Stomach (tissue), 9 donors: ENCODE measurements around the gene ATP5PD. TPM values are rescaled to one million over a fixed set of nuclear protein-coding genes. Genes with fewer than 3 reads are reported as not detected.
"Not testable (repeated sequence)": the region's sequence is repeated elsewhere in the genome, so short reads cannot be mapped to it uniquely, and the experiment has no call there.

Source experiments
- DNase-seq, 2 donors: peaks; one replicate each; pipeline versions ENCODE4 v3.0.0 to v3.0.0-alpha.2; 2013 to 2019
- H3K27ac ChIP-seq, 5 donors: fragments of 200-600 bp in 4 of 5; sonication (generic) in 4 of 5; one replicate each; pipeline ENCODE4 v1.5.1; 2013 to 2019; ENCODE audit warnings: mild to moderate bottlenecking in 1 of 5, moderate library complexity in 1 of 5
- H3K27me3 ChIP-seq, 3 donors: fragments of 200-600 bp; sonication (generic); one replicate each; pipeline ENCODE4 v1.5.1; 2017 to 2019; ENCODE audit warnings: mixed run types in 1 of 3
- H3K36me3 ChIP-seq, 4 donors: fragments of 200-600 bp; sonication (generic); 1 replicate in 3 of 4; 2 replicates in 1 of 4; pipeline ENCODE4 v1.5.1; 2016 to 2019
- H3K4me1 ChIP-seq, 4 donors: fragments of 200-600 bp; sonication (generic); one replicate each; pipeline ENCODE4 v1.5.1; 2016 to 2019
- H3K4me3 ChIP-seq, 4 donors: fragments of 200-600 bp; sonication (generic) in 3 of 4; one replicate each; pipeline ENCODE4 v1.5.1; 2016 to 2019; ENCODE audit warnings: mild to moderate bottlenecking in 1 of 4
- H3K9me3 ChIP-seq, 4 donors: fragments of 200-600 bp; sonication (generic); one replicate each; pipeline ENCODE4 v1.5.1; 2016 to 2019
- EP300 ChIP-seq: sonication (generic); formaldehyde crosslinking; IDR thresholded peaks from one replicate; pipeline ENCODE4 v1.6.1; 2017; ENCODE audit warnings: antibody characterized with exemption
- POLR2A ChIP-seq, 4 donors: fragments of 450-650 bp; IDR thresholded peaks; one replicate each; pipeline ENCODE4 v1.6.1; 2016; ENCODE audit warnings: antibody characterized with exemption in 4 of 4, control low read depth in 2 of 4, mild to moderate bottlenecking in 1 of 4, moderate library complexity in 1 of 4
- POLR2AphosphoS5 ChIP-seq, 3 donors: sonication (generic); formaldehyde crosslinking; IDR thresholded peaks; one replicate each; pipeline ENCODE4 v1.6.1; 2016; ENCODE audit warnings: antibody characterized with exemption in 3 of 3
- WGBS, 5 donors: extraction: QIAGEN DNeasy Blood & Tissue Kit in 3 of 5; methylation state at CpG; one replicate each; pipeline versions ENCODE4 v1.1.5 to v1.1.7; 2013 to 2018; 5-methylcytosine and 5-hydroxymethylcytosine counted together
- intact Hi-C: fragments of 100-400 bp; cut with DNase I; formaldehyde crosslinking; loops from one replicate; pipeline ENCODE4 v1.15.1; 2023; ENCODE audit warnings: low total_unique reads
- polyA plus RNA-seq, 3 donors: library from polyadenylated mRNA; stranded (reverse); fragments of 200-250 nt; gene quantifications; one replicate each; pipeline ENCODE4 v1.2.3, GENCODE V29; 2013
- total RNA-seq, 5 donors: library from RNA; depleted of rRNA; stranded (reverse); fragments of >200 nt; gene quantifications; one replicate each; pipeline versions ENCODE4 v1.1.0 to v1.2.3, GENCODE V29; 2014 to 2016
- TF ChIP-seq, protein P1 (sequence below), 7 experiments: fragments of 450-650 bp in 4 of 7; fragments of 200-600 bp in 3 of 7; sonication (generic) in 3 of 7; IDR thresholded peaks; one replicate each; pipeline ENCODE4 v1.5.1; 2016 to 2019; ENCODE audit warnings: antibody characterized with exemption in 7 of 7, control low read depth in 2 of 7, mild to moderate bottlenecking in 1 of 7
- donor health status: healthy with polysubstance abuse.
- donor health status: Bipolar disorder and iron deficiency.
- donor health status: healthy.

Gene ATP5PD
- total and polyA plus RNA-seq, 8 donors = 77.0 to 681 (median 286) TPM

GRCh38 chr17:75006653-75007052, 40.1 kb downstream of the ATP5PD start:
- H3K27ac ChIP-seq = no peak overlapping the region
- intact Hi-C loops = no loop called here
- no peak overlapping the region for H3K4me3 ChIP-seq
- WGBS, 5 donors = 76 to 94% (median 91%) methylated on average over 5 of the region's 5 CpGs
- H3K27me3 ChIP-seq = no peaks in the 10 kb centered on the region
- TF ChIP-seq POLR2AphosphoS5 (IDR thresholded peaks at IDR 0.05) (no peak), POLR2A (IDR thresholded peaks at IDR 0.05) (no peak), EP300 (no peak)
- TF ChIP-seq, protein P1, sequence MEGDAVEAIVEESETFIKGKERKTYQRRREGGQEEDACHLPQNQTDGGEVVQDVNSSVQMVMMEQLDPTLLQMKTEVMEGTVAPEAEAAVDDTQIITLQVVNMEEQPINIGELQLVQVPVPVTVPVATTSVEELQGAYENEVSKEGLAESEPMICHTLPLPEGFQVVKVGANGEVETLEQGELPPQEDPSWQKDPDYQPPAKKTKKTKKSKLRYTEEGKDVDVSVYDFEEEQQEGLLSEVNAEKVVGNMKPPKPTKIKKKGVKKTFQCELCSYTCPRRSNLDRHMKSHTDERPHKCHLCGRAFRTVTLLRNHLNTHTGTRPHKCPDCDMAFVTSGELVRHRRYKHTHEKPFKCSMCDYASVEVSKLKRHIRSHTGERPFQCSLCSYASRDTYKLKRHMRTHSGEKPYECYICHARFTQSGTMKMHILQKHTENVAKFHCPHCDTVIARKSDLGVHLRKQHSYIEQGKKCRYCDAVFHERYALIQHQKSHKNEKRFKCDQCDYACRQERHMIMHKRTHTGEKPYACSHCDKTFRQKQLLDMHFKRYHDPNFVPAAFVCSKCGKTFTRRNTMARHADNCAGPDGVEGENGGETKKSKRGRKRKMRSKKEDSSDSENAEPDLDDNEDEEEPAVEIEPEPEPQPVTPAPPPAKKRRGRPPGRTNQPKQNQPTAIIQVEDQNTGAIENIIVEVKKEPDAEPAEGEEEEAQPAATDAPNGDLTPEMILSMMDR (IDR thresholded peaks at IDR 0.05) = no peak
- peaks cover 35 to 46% (median 40%) of the 10 kb centered on the region in 4 donors for H3K36me3 ChIP-seq
- no peak for DNase-seq
- H3K9me3 ChIP-seq = no peaks in the 10 kb centered on the region
- peaks cover 10 to 13% (median 11%) of the 10 kb centered on the region in 4 donors for H3K4me1 ChIP-seq

- H3K27ac ChIP-seq, H3K4me1 ChIP-seq, H3K27me3 ChIP-seq, intact Hi-C loops, H3K4me3 ChIP-seq, DNase-seq, H3K9me3 ChIP-seq: not testable (repeated sequence)
- peaks cover 41 to 51% (median 46%) of the 10 kb centered on the region in 4 donors for H3K36me3 ChIP-seq
- 84 to 92% (median 89%) methylated on average over 6 of the region's 6 CpGs for WGBS, 5 donors
These were observed 40.7 kb downstream of the ATP5PD start for GRCh38 chr17:75006084-75006483.

- TF ChIP-seq, protein P1 (IDR thresholded peaks at IDR 0.05) = no peak
- TF ChIP-seq EP300 (no peak), POLR2A (IDR thresholded peaks at IDR 0.05) (no peak), POLR2AphosphoS5 (IDR thresholded peaks at IDR 0.05) (no peak)
- no peak overlapping the region for H3K4me3 ChIP-seq
- no peaks in the 10 kb centered on the region for H3K27me3 ChIP-seq
- peaks cover 48 to 59% (median 54%) of the 10 kb centered on the region in 4 donors for H3K36me3 ChIP-seq
- DNase-seq = no peak
- intact Hi-C loops = no loop called here
- H3K27ac ChIP-seq = no peak overlapping the region
- H3K9me3 ChIP-seq = no peaks in the 10 kb centered on the region
- no peaks in the 10 kb centered on the region for H3K4me1 ChIP-seq
- 85 to 89% (median 86%) methylated on average over 8 of the region's 8 CpGs for WGBS, 5 donors
These were observed 41.5 kb downstream of the ATP5PD start for GRCh38 chr17:75005291-75005690.

- Histone ChIP-seq H3K27me3 (no peaks in the 10 kb centered on the region), H3K9me3 (no peaks in the 10 kb centered on the region), H3K36me3 (peaks cover 55 to 69% (median 63%) of the 10 kb centered on the region in 4 donors), H3K4me1 (no peaks in the 10 kb centered on the region), H3K4me3 (no peak overlapping the region), H3K27ac (no peak overlapping the region)
- intact Hi-C loops = no loop called here
- TF ChIP-seq, protein P1 (IDR thresholded peaks at IDR 0.05) = no peak
- TF ChIP-seq EP300 (no peak), POLR2AphosphoS5 (IDR thresholded peaks at IDR 0.05) (no peak), POLR2A (IDR thresholded peaks at IDR 0.05) (no peak)
- DNase-seq = no peak
- 89 to 100% (median 95%) methylated on average over 2 to 3 of the region's 3 CpGs for WGBS, 5 donors
These were observed 42.4 kb downstream of the ATP5PD start for GRCh38 chr17:75004371-75004770.

DNA sequence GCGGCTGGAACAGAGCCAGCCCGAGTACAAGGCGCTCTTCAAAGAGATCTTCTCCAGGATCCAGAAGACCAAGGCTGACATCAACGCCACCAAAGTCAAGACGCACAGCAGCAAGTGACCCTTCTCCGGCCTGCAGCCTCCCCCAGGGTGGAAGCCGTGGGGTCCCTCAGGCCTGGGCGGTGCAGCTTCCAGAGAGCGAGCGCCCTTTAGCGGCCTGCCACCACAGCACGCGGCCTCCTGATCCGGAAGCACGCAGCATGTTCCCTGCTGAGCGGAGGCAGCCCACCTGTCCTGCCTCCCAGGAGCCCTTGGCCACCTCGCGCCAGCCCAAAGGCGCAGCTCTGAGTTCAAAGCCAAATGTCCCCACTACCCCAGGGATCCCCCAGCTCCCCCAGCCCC, 42.8 kb downstream of the ATP5PD start:
- Histone ChIP-seq H3K4me3 (no peak overlapping the region), H3K27me3 (no peaks in the 10 kb centered on the region), H3K9me3 (no peaks in the 10 kb centered on the region), H3K4me1 (no peaks in the 10 kb centered on the region), H3K27ac (no peak overlapping the region), H3K36me3 (peaks cover 55 to 73% (median 65%) of the 10 kb centered on the region in 4 donors)
- DNase-seq = no peak
- no peak for TF ChIP-seq EP300
- TF ChIP-seq, protein P1 (IDR thresholded peaks at IDR 0.05) = no peak
- no peak for TF ChIP-seq POLR2AphosphoS5 (IDR thresholded peaks at IDR 0.05)
- no peak for TF ChIP-seq POLR2A (IDR thresholded peaks at IDR 0.05)
- WGBS, 5 donors = 85 to 99% (median 92%) methylated on average over 19 of the region's 19 CpGs
- intact Hi-C loops = no loop called here
